PFSK-1 (cell line): ENCODE data around the gene PPP2R2C.

ENCODE experiments used
- POLR2AphosphoS5 ChIP-seq: IDR thresholded peaks from 2 replicates; pipeline ENCODE4 v1.6.1; 2012; ENCODE audit warnings: low read depth, mild to moderate bottlenecking, control low read depth, low read length, moderate library complexity
- SIN3A ChIP-seq: IDR thresholded peaks from 2 replicates; pipeline ENCODE4 v1.6.1; 2012; ENCODE audit warnings: mild to moderate bottlenecking, low read length, moderate library complexity, borderline replicate concordance; ENCODE audit not compliant: insufficient read depth

DNA sequence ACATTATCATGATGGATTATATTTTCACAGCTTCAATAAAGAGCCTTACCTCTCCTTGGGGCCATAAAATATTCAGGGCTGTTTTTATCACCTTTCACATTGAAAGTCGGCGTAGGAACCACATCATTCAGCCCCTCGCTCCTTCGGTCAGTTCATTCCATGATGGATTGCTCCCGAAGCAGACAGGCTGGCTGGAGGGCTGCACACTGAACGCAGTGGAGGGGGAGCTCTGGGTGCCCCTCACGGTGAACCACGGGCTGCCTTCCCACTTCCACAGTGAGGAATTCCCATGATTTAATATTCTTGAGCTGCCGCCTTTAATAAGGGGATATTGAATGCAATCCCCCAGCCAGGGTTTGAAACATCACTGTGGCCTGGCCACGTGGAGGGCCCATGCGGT, 16.0 kb downstream of the PPP2R2C start:
- TF ChIP-seq POLR2AphosphoS5: no peak
- no peak for TF ChIP-seq SIN3A
